HepG2 (cell line): ENCODE data around the gene MXRA8. TPM values are rescaled to one million over a fixed set of nuclear protein-coding genes. Genes with fewer than 3 reads are reported as not detected.

Experiments
- CEBPG ChIP-seq: IDR thresholded peaks from 2 replicates; pipeline ENCODE4 v1.6.1; 2016
- CREM ChIP-seq, 2 experiments: sonication (generic) in 1 of 2; formaldehyde crosslinking in 1 of 2; IDR thresholded peaks; 2 replicates each; pipeline versions ENCODE4 v1.4.0 to v1.6.1; 2016 to 2020; ENCODE audit warnings: antibody characterized with exemption in 1 of 2, mild to moderate bottlenecking in 1 of 2, missing genetic modification reagents in 1 of 2
- ETV6 ChIP-seq: sonication (generic); formaldehyde crosslinking; conservative IDR thresholded peaks from 2 replicates; pipeline ENCODE4 v1.4.0; 2020; ENCODE audit warnings: missing genetic modification reagents
- FIP1L1 ChIP-seq: fragments of 200-400 bp; formaldehyde crosslinking; IDR thresholded peaks from 2 replicates; pipeline ENCODE4 v1.6.1; 2018; ENCODE audit warnings: low read depth, mild to moderate bottlenecking, low read length, moderate library complexity, borderline replicate concordance; ENCODE audit not compliant: insufficient read depth
- GATA4 ChIP-seq: sonication (generic); IDR thresholded peaks from 2 replicates; pipeline ENCODE4 v1.6.1; 2016; ENCODE audit warnings: antibody characterized with exemption, low read depth, borderline replicate concordance
- HNF4G ChIP-seq, 2 experiments: sonication (generic) in 1 of 2; formaldehyde crosslinking in 1 of 2; IDR thresholded peaks; 2 replicates each; pipeline versions ENCODE4 v1.4.0 to v1.6.1; 2011 to 2020; ENCODE audit warnings: borderline replicate concordance in 2 of 2, low read depth in 2 of 2, mild to moderate bottlenecking in 2 of 2, low read length in 1 of 2, missing genetic modification reagents in 1 of 2, moderate library complexity in 1 of 2
- MAF1 ChIP-seq: sonication (generic); formaldehyde crosslinking; IDR thresholded peaks from 2 replicates; pipeline ENCODE4 v1.5.0; 2020; ENCODE audit warnings: missing genetic modification reagents, borderline replicate concordance
- MAFF ChIP-seq: IDR thresholded peaks from 2 replicates; pipeline ENCODE4 v1.6.1; 2011; ENCODE audit warnings: low read depth, low read length, improper control_type of control experiment
- PRMT3 ChIP-seq: sonication (generic); formaldehyde crosslinking; IDR thresholded peaks from 2 replicates; pipeline ENCODE4 v1.8.1; 2022; ENCODE audit warnings: low read depth, mild to moderate bottlenecking, moderate library complexity, missing genetic modification reagents, borderline replicate concordance
- SAFB2 ChIP-seq: sonication (generic); formaldehyde crosslinking; IDR thresholded peaks from 2 replicates; pipeline ENCODE4 v1.5.1; 2020; ENCODE audit warnings: missing genetic modification reagents, low read depth, mild to moderate bottlenecking, borderline replicate concordance
- SNAI1 ChIP-seq: sonication (generic); formaldehyde crosslinking; IDR thresholded peaks from 2 replicates; pipeline ENCODE4 v1.5.0; 2020; ENCODE audit warnings: mild to moderate bottlenecking, missing genetic modification reagents, borderline replicate concordance
- SOX13 ChIP-seq, 3 experiments: fragments of 450-650 bp in 1 of 3; sonication (generic) in 1 of 3; formaldehyde crosslinking in 1 of 3; IDR thresholded peaks in 2 of 3; conservative IDR thresholded peaks in 1 of 3; 2 replicates each; pipeline versions ENCODE4 v1.5.0 to v1.6.1; 2016 to 2020; ENCODE audit warnings: antibody characterized with exemption in 1 of 3, mild to moderate bottlenecking in 1 of 3, missing compliant biosample characterization in 1 of 3, missing genetic modification reagents in 1 of 3, moderate library complexity in 1 of 3
- SP2 ChIP-seq: sonication (generic); formaldehyde crosslinking; IDR thresholded peaks from 2 replicates; pipeline ENCODE4 v1.5.1; 2020; ENCODE audit warnings: mild to moderate bottlenecking, missing genetic modification reagents
- TOE1 ChIP-seq: sonication (generic); formaldehyde crosslinking; IDR thresholded peaks from 2 replicates; pipeline ENCODE4 v1.4.0; 2020; ENCODE audit warnings: mild to moderate bottlenecking, missing genetic modification reagents
- ZBTB3 ChIP-seq: sonication (generic); formaldehyde crosslinking; IDR thresholded peaks from 2 replicates; pipeline ENCODE4 v1.4.0; 2020; ENCODE audit warnings: low read depth, mild to moderate bottlenecking, moderate library complexity, missing genetic modification reagents, borderline replicate concordance
- ZMYM4 ChIP-seq: sonication (generic); formaldehyde crosslinking; IDR thresholded peaks from 2 replicates; pipeline ENCODE4 v1.8.1; 2023; ENCODE audit warnings: mild to moderate bottlenecking, missing genetic modification reagents
- ZNF121 ChIP-seq: sonication (generic); formaldehyde crosslinking; IDR thresholded peaks from 2 replicates; pipeline ENCODE4 v1.5.0; 2020; ENCODE audit warnings: mild to moderate bottlenecking, missing genetic modification reagents
- ZNF468 ChIP-seq: sonication (generic); formaldehyde crosslinking; IDR thresholded peaks from 2 replicates; pipeline ENCODE4 v1.8.0; 2022; ENCODE audit warnings: mild to moderate bottlenecking, moderate library complexity, missing genetic modification reagents
- ZNF777 ChIP-seq: sonication (generic); formaldehyde crosslinking; IDR thresholded peaks from 2 replicates; pipeline ENCODE4 v1.4.0; 2020; ENCODE audit warnings: missing genetic modification reagents
- ZZZ3 ChIP-seq: sonication (generic); formaldehyde crosslinking; IDR thresholded peaks from 2 replicates; pipeline ENCODE4 v1.4.0; 2020; ENCODE audit warnings: missing genetic modification reagents, mild to moderate bottlenecking, borderline replicate concordance
- polyA plus RNA-seq, 8 experiments: library from polyadenylated mRNA; depleted of rRNA in 3 of 8; stranded (reverse) in 7 of 8; unstranded in 1 of 8; fragments of >200 nt; fragmentation: Illumina TruSeq in 4 of 8; extraction: Trizol in 4 of 8; gene quantifications; 2 replicates each; pipeline versions ENCODE4 v1.2.1 to v1.2.3, GENCODE V29; 2011 to 2016; ENCODE audit warnings: low read depth in 4 of 8, missing spikeins in 1 of 8, mixed read lengths in 1 of 8; ENCODE audit not compliant: insufficient read depth in 1 of 8
- total RNA-seq, 5 experiments: library from RNA; depleted of rRNA; stranded (reverse); fragments of >200 nt; fragmentation: Illumina TruSeq; extraction: Trizol; gene quantifications; 2 replicates each; pipeline ENCODE4 v1.2.3, GENCODE V29; 2016; ENCODE audit warnings: low read depth in 1 of 5
- TF ChIP-seq, protein P1 (sequence below): IDR thresholded peaks from 2 replicates; pipeline ENCODE4 v1.6.1; 2016; ENCODE audit warnings: low read depth, control low read depth
- TF ChIP-seq, protein P2 (sequence below): sonication (generic); formaldehyde crosslinking; IDR thresholded peaks from 2 replicates; pipeline ENCODE4 v1.8.0; 2022; ENCODE audit warnings: missing genetic modification reagents, mild to moderate bottlenecking, moderate library complexity, borderline replicate concordance
- TF ChIP-seq, protein P3 (sequence below): sonication (generic); formaldehyde crosslinking; IDR thresholded peaks from 2 replicates; pipeline ENCODE4 v1.8.0; 2022; ENCODE audit warnings: mild to moderate bottlenecking, missing genetic modification reagents, moderate library complexity

The MXRA8 gene
- total and polyA plus RNA-seq, 2 of the 13 experiments (the other 11 are each of a cell fraction or from before 2014, with no cell fraction given): 19.8 to 44.8 TPM

DNA sequence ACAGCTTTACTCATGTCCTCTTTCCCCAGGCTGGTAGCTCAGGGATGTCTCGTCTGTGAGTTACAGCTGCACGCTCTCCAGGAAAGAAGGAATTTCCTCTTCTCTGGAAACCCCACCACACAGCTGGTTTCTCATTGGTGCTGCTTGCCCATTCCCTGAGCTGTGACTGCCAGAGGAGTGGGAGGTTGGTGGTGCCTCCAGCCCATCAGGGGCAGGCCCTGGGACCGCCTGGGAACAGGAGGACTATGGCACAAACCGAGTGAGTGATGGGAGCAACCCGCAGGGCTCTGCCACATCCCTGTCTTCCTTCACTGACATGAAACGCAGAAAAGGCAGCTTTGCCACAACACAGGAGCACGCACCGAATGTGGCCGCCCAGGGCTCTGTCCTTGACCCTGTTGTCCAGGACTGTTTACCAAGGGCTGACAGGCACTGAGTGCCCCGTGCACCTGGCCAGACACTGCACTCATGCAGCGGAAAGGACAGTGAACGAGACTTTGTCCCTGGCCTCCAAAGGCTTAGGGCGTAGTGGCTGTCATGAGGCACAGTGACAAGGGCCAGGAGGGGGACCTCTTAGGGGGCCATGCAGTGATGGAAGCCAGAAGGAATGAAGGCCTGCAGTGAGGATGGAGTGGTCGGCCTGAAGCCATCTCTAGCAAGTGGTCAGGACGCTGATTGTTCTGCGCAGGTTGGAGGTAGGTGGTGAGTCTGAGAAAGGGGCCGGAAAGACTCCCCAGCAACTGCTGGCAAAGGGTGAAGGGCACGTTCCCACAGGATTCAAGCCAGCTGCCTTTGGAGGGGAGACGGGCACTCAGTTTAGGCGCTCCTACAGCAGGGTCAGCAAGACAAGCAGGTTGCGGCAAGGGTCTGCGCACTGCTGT lies 42.5 kb upstream of the MXRA8 start (continued):
- peak; percentile 94 for TF ChIP-seq ZNF121 (CRISPR knock-in tag)
- TF ChIP-seq PRMT3 (CRISPR knock-in tag): no peak
- TF ChIP-seq MAF1 (CRISPR knock-in tag): 0 out of 2 replicates have a peak, but pooled peaks have one; percentile 54
- no peak for TF ChIP-seq ZZZ3 (CRISPR knock-in tag)
- no peak for TF ChIP-seq ZNF468
- peak; percentile 60; the same call in 1 of the 2 replicates for TF ChIP-seq GATA4
- TF ChIP-seq SOX13 (IDR thresholded peaks at IDR 0.05): 0 out of 2 replicates have a peak, but pooled peaks have one; percentile 22
- TF ChIP-seq SOX13 (CRISPR knock-in tag; conservative IDR thresholded peaks at IDR 0.05 in 1 of 2, IDR thresholded peaks at IDR 0.05 in 1 of 2): peak in 1 of 2 experiments; percentile 93; a peak in 2 of 4 replicates
- TF ChIP-seq, protein P1, sequence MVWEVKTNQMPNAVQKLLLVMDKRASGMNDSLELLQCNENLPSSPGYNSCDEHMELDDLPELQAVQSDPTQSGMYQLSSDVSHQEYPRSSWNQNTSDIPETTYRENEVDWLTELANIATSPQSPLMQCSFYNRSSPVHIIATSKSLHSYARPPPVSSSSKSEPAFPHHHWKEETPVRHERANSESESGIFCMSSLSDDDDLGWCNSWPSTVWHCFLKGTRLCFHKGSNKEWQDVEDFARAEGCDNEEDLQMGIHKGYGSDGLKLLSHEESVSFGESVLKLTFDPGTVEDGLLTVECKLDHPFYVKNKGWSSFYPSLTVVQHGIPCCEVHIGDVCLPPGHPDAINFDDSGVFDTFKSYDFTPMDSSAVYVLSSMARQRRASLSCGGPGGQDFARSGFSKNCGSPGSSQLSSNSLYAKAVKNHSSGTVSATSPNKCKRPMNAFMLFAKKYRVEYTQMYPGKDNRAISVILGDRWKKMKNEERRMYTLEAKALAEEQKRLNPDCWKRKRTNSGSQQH (CRISPR knock-in tag): peak; percentile 46; the same call in 1 of the 2 replicates
- TF ChIP-seq SNAI1 (CRISPR knock-in tag): peak; percentile 36; the same call in 1 of the 2 replicates
- TF ChIP-seq, protein P2, sequence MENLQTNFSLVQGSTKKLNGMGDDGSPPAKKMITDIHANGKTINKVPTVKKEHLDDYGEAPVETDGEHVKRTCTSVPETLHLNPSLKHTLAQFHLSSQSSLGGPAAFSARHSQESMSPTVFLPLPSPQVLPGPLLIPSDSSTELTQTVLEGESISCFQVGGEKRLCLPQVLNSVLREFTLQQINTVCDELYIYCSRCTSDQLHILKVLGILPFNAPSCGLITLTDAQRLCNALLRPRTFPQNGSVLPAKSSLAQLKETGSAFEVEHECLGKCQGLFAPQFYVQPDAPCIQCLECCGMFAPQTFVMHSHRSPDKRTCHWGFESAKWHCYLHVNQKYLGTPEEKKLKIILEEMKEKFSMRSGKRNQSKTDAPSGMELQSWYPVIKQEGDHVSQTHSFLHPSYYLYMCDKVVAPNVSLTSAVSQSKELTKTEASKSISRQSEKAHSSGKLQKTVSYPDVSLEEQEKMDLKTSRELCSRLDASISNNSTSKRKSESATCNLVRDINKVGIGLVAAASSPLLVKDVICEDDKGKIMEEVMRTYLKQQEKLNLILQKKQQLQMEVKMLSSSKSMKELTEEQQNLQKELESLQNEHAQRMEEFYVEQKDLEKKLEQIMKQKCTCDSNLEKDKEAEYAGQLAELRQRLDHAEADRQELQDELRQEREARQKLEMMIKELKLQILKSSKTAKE (CRISPR knock-in tag): peak; percentile 100
- no peak for TF ChIP-seq MAFF
- peak; percentile 69 for TF ChIP-seq CEBPG (CRISPR knock-in tag)
- no peak; the same call in 1 of the 2 replicates for TF ChIP-seq ETV6
- peak; percentile 79 for TF ChIP-seq CREM (IDR thresholded peaks at IDR 0.05)
- no peak for TF ChIP-seq CREM (CRISPR knock-in tag; IDR thresholded peaks at IDR 0.05)
- TF ChIP-seq SP2: peak; percentile 54; the same call in 1 of the 2 replicates
- peak; percentile 92 for TF ChIP-seq HNF4G (IDR thresholded peaks at IDR 0.05; ENCODE audit: borderline replicate concordance, low read depth, low read length)
- TF ChIP-seq HNF4G (CRISPR knock-in tag; IDR thresholded peaks at IDR 0.05; ENCODE audit: borderline replicate concordance, low read depth): peak; percentile 98
- peak; percentile 66; the same call in 1 of the 2 replicates for TF ChIP-seq FIP1L1
- TF ChIP-seq ZBTB3 (CRISPR knock-in tag): peak; percentile 99
- TF ChIP-seq ZNF777 (CRISPR knock-in tag): no peak
- TF ChIP-seq ZMYM4 (CRISPR knock-in tag): peak; percentile 71
- TF ChIP-seq TOE1 (CRISPR knock-in tag): peak; percentile 80; the same call in 1 of the 2 replicates
- TF ChIP-seq, protein P3, sequence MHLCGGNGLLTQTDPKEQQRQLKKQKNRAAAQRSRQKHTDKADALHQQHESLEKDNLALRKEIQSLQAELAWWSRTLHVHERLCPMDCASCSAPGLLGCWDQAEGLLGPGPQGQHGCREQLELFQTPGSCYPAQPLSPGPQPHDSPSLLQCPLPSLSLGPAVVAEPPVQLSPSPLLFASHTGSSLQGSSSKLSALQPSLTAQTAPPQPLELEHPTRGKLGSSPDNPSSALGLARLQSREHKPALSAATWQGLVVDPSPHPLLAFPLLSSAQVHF: peak; percentile 52; the same call in 1 of the 2 replicates
- peak; percentile 75; the same call in 1 of the 2 replicates for TF ChIP-seq SAFB2 (CRISPR knock-in tag)
